OCI-LY1 (cell line): Measurements from ENCODE around the gene CCDC187.

ENCODE experiments used
- H2AFZ ChIP-seq: fragments of 200-600 bp; sonication (generic), shearing (Covaris generic); 2 replicates; pipeline ENCODE4 v1.6.0; 2014; ENCODE audit warnings: antibody characterized with exemption, mild to moderate bottlenecking, low read length
- H3F3A ChIP-seq: fragments of 200-600 bp; sonication (generic), shearing (Covaris generic); 2 replicates; pipeline ENCODE4 v1.6.0; 2014; ENCODE audit warnings: mild to moderate bottlenecking, antibody characterized with exemption, low read length, moderate library complexity; ENCODE audit not compliant: insufficient read depth
- H3K27ac ChIP-seq: fragments of 200-600 bp; sonication (generic); 2 replicates; pipeline ENCODE4 v1.5.1; 2014; ENCODE audit warnings: low read length, mixed run types, mild to moderate bottlenecking, low read depth; ENCODE audit not compliant: poor library complexity, severe bottlenecking
- H3K27me3 ChIP-seq: fragments of 200-600 bp; sonication (generic); 2 replicates; pipeline ENCODE4 v1.6.0; 2014; ENCODE audit warnings: antibody characterized with exemption, mild to moderate bottlenecking, low read length, moderate library complexity; ENCODE audit not compliant: insufficient read depth
- H3K36me3 ChIP-seq: fragments of 200-600 bp; sonication (generic); 2 replicates; pipeline ENCODE4 v1.6.1; 2014; ENCODE audit warnings: mild to moderate bottlenecking, antibody characterized with exemption, low read length, moderate library complexity, mixed read lengths; ENCODE audit not compliant: insufficient read depth
- H3K4me1 ChIP-seq: fragments of 200-600 bp; sonication (generic); 2 replicates; pipeline ENCODE4 v1.5.1; 2014; ENCODE audit warnings: mild to moderate bottlenecking, low read length, moderate library complexity; ENCODE audit not compliant: insufficient read depth, severe bottlenecking
- H3K4me2 ChIP-seq: fragments of 200-600 bp; sonication (generic), shearing (Covaris generic); 2 replicates; pipeline ENCODE4 v1.6.1; 2014; ENCODE audit warnings: low read length
- H3K4me3 ChIP-seq: fragments of 200-600 bp; sonication (generic); 2 replicates; pipeline ENCODE4 v1.5.1; 2014; ENCODE audit warnings: low read length, low read depth, mild to moderate bottlenecking, mixed read lengths; ENCODE audit not compliant: poor library complexity, severe bottlenecking
- H3K79me2 ChIP-seq: fragments of 200-600 bp; shearing (Covaris generic); 2 replicates; pipeline ENCODE4 v1.6.1; 2016; ENCODE audit warnings: mixed run types, low read length, mixed read lengths; ENCODE audit not compliant: insufficient read depth
- H3K9ac ChIP-seq: fragments of 200-600 bp; sonication (generic), shearing (Covaris generic); 2 replicates; pipeline ENCODE4 v1.6.1; 2014; ENCODE audit warnings: mild to moderate bottlenecking, low read length, mixed read lengths
- H3K9me2 ChIP-seq: fragments of 200-600 bp; sonication (generic), shearing (Covaris generic); 2 replicates; pipeline ENCODE4 v1.6.1; 2014; ENCODE audit warnings: low read depth, mild to moderate bottlenecking, low read length, mixed read lengths
- H3K9me3 ChIP-seq: fragments of 200-600 bp; shearing (Covaris generic); 2 replicates; pipeline ENCODE4 v1.6.1; 2014; ENCODE audit warnings: low read length, mixed read lengths
- H4K20me1 ChIP-seq: fragments of 200-600 bp; sonication (generic), shearing (Covaris generic); 2 replicates; pipeline ENCODE4 v1.6.0; 2016; ENCODE audit warnings: mild to moderate bottlenecking, low read length; ENCODE audit not compliant: insufficient read depth
- CTCF ChIP-seq: fragments of 200-600 bp; sonication (generic), shearing (Covaris generic); IDR thresholded peaks from 2 replicates; pipeline ENCODE4 v1.5.1; 2017; ENCODE audit warnings: mild to moderate bottlenecking, antibody characterized with exemption, low read length, moderate library complexity, mixed read lengths
- EZH2 ChIP-seq: fragments of 200-600 bp; sonication (generic), shearing (Covaris generic); IDR thresholded peaks from 2 replicates; pipeline ENCODE4 v1.8.0; 2017; ENCODE audit warnings: borderline replicate concordance, mixed run types, mild to moderate bottlenecking, antibody characterized with exemption, low read length, moderate library complexity, mixed read lengths

The CCDC187 gene

GRCh38 chr9:136292591-136293448, 11.1 kb downstream of the CCDC187 start:
- Histone ChIP-seq H3K4me2 (no peak overlapping the region), H2AFZ (no peak overlapping the region)
- no peak for TF ChIP-seq CTCF
- no peak for TF ChIP-seq EZH2

GRCh38 chr9:136292026-136292538, 11.8 kb downstream of the CCDC187 start:
- Histone ChIP-seq H3K36me3 (no peaks in the 10 kb centered on the region), H3K4me3 (no peak overlapping the region), H3K4me1 (no peaks in the 10 kb centered on the region), H4K20me1 (no peaks in the 10 kb centered on the region), H3K27me3 (peaks cover 5% of the 10 kb centered on the region; the same call in 1 of the 2 replicates), H3K27ac (no peak overlapping the region), H3F3A (no peaks in the 10 kb centered on the region), H3K79me2 (no peaks in the 10 kb centered on the region), H3K9ac (no peak overlapping the region), H2AFZ (no peak overlapping the region), H3K4me2 (no peak overlapping the region), H3K9me3 (no peaks in the 10 kb centered on the region), H3K9me2 (no peaks in the 10 kb centered on the region)
- TF ChIP-seq CTCF (no peak), EZH2 (no peak)

More at GRCh38 chr9:136292591-136293448, 11.1 kb downstream of the CCDC187 start:
- no peak overlapping the region for H3K9ac ChIP-seq
- peaks cover 5% of the 10 kb centered on the region; the same call in 1 of the 2 replicates for H3K27me3 ChIP-seq
- no peak overlapping the region for H3K4me3 ChIP-seq
- H3K4me1 ChIP-seq = no peaks in the 10 kb centered on the region
- no peaks in the 10 kb centered on the region for H3K9me2 ChIP-seq
- no peaks in the 10 kb centered on the region for H3F3A ChIP-seq
- no peaks in the 10 kb centered on the region for H3K9me3 ChIP-seq
- H3K36me3 ChIP-seq = no peaks in the 10 kb centered on the region
- no peaks in the 10 kb centered on the region for H3K79me2 ChIP-seq
- no peaks in the 10 kb centered on the region for H4K20me1 ChIP-seq
- H3K27ac ChIP-seq = no peak overlapping the region

- no peak overlapping the region for H2AFZ ChIP-seq
- peaks cover 6% of the 10 kb centered on the region; the same call in 1 of the 2 replicates for H3K27me3 ChIP-seq
- no peaks in the 10 kb centered on the region for H3K9me3 ChIP-seq
- TF ChIP-seq CTCF = no peak
- no peak for TF ChIP-seq EZH2
- H3K4me2 ChIP-seq = no peak overlapping the region
- H4K20me1 ChIP-seq = no peaks in the 10 kb centered on the region
- no peaks in the 10 kb centered on the region for H3K79me2 ChIP-seq
- H3K9me2 ChIP-seq = no peaks in the 10 kb centered on the region
- no peak overlapping the region for H3K9ac ChIP-seq
- H3K27ac ChIP-seq = no peak overlapping the region
- no peak overlapping the region for H3K4me3 ChIP-seq
- no peaks in the 10 kb centered on the region for H3F3A ChIP-seq
- H3K4me1 ChIP-seq = no peaks in the 10 kb centered on the region
- H3K36me3 ChIP-seq = no peaks in the 10 kb centered on the region
These were observed 12.4 kb downstream of the CCDC187 start for GRCh38 chr9:136291306-136292025.
